ENCODE measurements around the gene QRSL1.

QRSL1 gene

GRCh38 chr6:106617857-106618256 is 11.5 kb upstream of the QRSL1 start:
- Histone ChIP-seq H3K9me3 (no peaks in the 10 kb centered on the region), H3K27me3 (no peaks in the 10 kb centered on the region), H3K36me3 (peaks cover 0 to 13% (median 12%) of the 10 kb centered on the region in 3 donors), H3K4me1 (no peaks in the 10 kb centered on the region), H3K4me3 (no peak overlapping the region), H3K27ac (no peak overlapping the region)
- intact Hi-C loops (cut with DNase I; ENCODE audit: low total_unique reads): no loop called here
- no peak for TF ChIP-seq CTCF (IDR thresholded peaks at IDR 0.05)
- no peak for DNase-seq

- Histone ChIP-seq H3K36me3 (peaks cover 0 to 13% (median 12%) of the 10 kb centered on the region in 3 donors), H3K4me3 (no peak overlapping the region), H3K27me3 (no peaks in the 10 kb centered on the region), H3K4me1 (no peaks in the 10 kb centered on the region), H3K27ac (no peak overlapping the region), H3K9me3 (no peaks in the 10 kb centered on the region)
- TF ChIP-seq CTCF (IDR thresholded peaks at IDR 0.05): no peak
- no peak for DNase-seq
- intact Hi-C loops (cut with DNase I; ENCODE audit: low total_unique reads): no loop called here
Measured at GRCh38 chr6:106618324-106618723, 11.1 kb upstream of the QRSL1 start.

GRCh38 chr6:106619223-106619622 is 10.2 kb upstream of the QRSL1 start:
- no peak for TF ChIP-seq CTCF (IDR thresholded peaks at IDR 0.05)
- intact Hi-C loops (cut with DNase I; ENCODE audit: low total_unique reads): no loop called here
- no peak overlapping the region for H3K27ac ChIP-seq

GRCh38 chr6:106620931-106621672 is 8.3 kb upstream of the QRSL1 start:
- no peak overlapping the region for H3K4me3 ChIP-seq
- H3K9me3 ChIP-seq: no peaks in the 10 kb centered on the region
- no peak for DNase-seq
- no peak for TF ChIP-seq CTCF (IDR thresholded peaks at IDR 0.05)
- intact Hi-C loops (cut with DNase I; ENCODE audit: low total_unique reads): no loop called here
- H3K36me3 ChIP-seq: peaks cover 0 to 12% (median 8%) of the 10 kb centered on the region in 3 donors
- H3K27me3 ChIP-seq: no peaks in the 10 kb centered on the region
- H3K4me1 ChIP-seq: no peaks in the 10 kb centered on the region
- no peak overlapping the region for H3K27ac ChIP-seq

More at GRCh38 chr6:106619223-106619622, 10.2 kb upstream of the QRSL1 start:
- DNase-seq: no peak
- Histone ChIP-seq H3K27me3 (no peaks in the 10 kb centered on the region), H3K4me3 (no peak overlapping the region), H3K36me3 (peaks cover 0 to 13% (median 12%) of the 10 kb centered on the region in 3 donors), H3K4me1 (no peaks in the 10 kb centered on the region), H3K9me3 (no peaks in the 10 kb centered on the region)

GRCh38 chr6:106622412-106622811 is 7.0 kb upstream of the QRSL1 start:
- no peaks in the 10 kb centered on the region for H3K4me1 ChIP-seq
- no peak for DNase-seq
- intact Hi-C loops (cut with DNase I; ENCODE audit: low total_unique reads): no loop called here
- peaks cover 0 to 8% (median 6%) of the 10 kb centered on the region in 3 donors for H3K36me3 ChIP-seq
- H3K9me3 ChIP-seq: no peaks in the 10 kb centered on the region
- no peaks in the 10 kb centered on the region for H3K27me3 ChIP-seq
- no peak overlapping the region for H3K4me3 ChIP-seq
- H3K27ac ChIP-seq: no peak overlapping the region
- no peak for TF ChIP-seq CTCF (IDR thresholded peaks at IDR 0.05)
